Lung (tissue), 12 donors: ENCODE data around the gene ARMS2. TPM values are rescaled to one million over a fixed set of nuclear protein-coding genes. Genes with fewer than 3 reads are reported as not detected.

ENCODE experiments used
- ATAC-seq: fragments of 200-7000 bp; cut with Tn5 transposase; one replicate; pipeline ENCODE4 v1.9.1; 2020; ENCODE audit warnings: moderate number of reproducible peaks; ENCODE audit not compliant: insufficient read depth, low FRiP score
- DNase-seq, 3 donors: peaks; one replicate each; pipeline ENCODE4 v3.0.0-alpha.2; 2013 to 2017
- H3K27ac ChIP-seq, 2 donors: one replicate each; pipeline ENCODE4 v1.5.1; 2013; ENCODE audit warnings: mild to moderate bottlenecking in 2 of 2, moderate library complexity in 2 of 2, control low read depth in 1 of 2, inconsistent platforms in 1 of 2, low read depth in 1 of 2, low read length in 1 of 2
- H3K27me3 ChIP-seq, 3 donors: one replicate each; pipeline ENCODE4 v1.5.1; 2013; ENCODE audit warnings: low read length in 2 of 3; ENCODE audit not compliant: control insufficient read depth in 3 of 3, insufficient read depth in 3 of 3
- H3K36me3 ChIP-seq, 4 donors: one replicate each; pipeline ENCODE4 v1.5.1; 2013; ENCODE audit warnings: low read length in 4 of 4, mild to moderate bottlenecking in 1 of 4, moderate library complexity in 1 of 4; ENCODE audit not compliant: control insufficient read depth in 4 of 4, insufficient read depth in 4 of 4
- H3K4me1 ChIP-seq, 5 donors: one replicate each; pipeline ENCODE4 v1.5.1; 2013; ENCODE audit warnings: low read length in 5 of 5, mild to moderate bottlenecking in 2 of 5, moderate library complexity in 1 of 5; ENCODE audit not compliant: control insufficient read depth in 5 of 5, insufficient read depth in 5 of 5
- H3K4me3 ChIP-seq: one replicate; pipeline ENCODE4 v1.5.1; 2013; ENCODE audit warnings: mild to moderate bottlenecking, control low read depth, moderate library complexity
- H3K9ac ChIP-seq, 2 donors: one replicate each; pipeline ENCODE4 v1.5.1; 2013; ENCODE audit warnings: low read length in 2 of 2, control low read depth in 1 of 2; ENCODE audit not compliant: insufficient read depth in 1 of 2
- H3K9me3 ChIP-seq, 4 donors: one replicate each; pipeline ENCODE4 v1.5.1; 2013; ENCODE audit warnings: low read length in 3 of 4, mild to moderate bottlenecking in 1 of 4, moderate library complexity in 1 of 4; ENCODE audit not compliant: control insufficient read depth in 4 of 4, insufficient read depth in 3 of 4
- CTCF ChIP-seq: IDR thresholded peaks from 2 replicates; pipeline ENCODE4 v1.5.1; 2012; ENCODE audit warnings: mild to moderate bottlenecking; ENCODE audit errors: control extremely low read depth, extremely low read depth
- WGBS, 2 donors: extraction: QIAGEN DNeasy Blood & Tissue Kit; methylation state at CpG; one replicate each; pipeline ENCODE4 v1.1.7; 2013; 5-methylcytosine and 5-hydroxymethylcytosine counted together
- polyA plus RNA-seq, 2 donors: library from polyadenylated mRNA; stranded (reverse); fragments of 200-250 nt; gene quantifications; one replicate each; pipeline ENCODE4 v1.2.1, GENCODE V29; 2013
- total RNA-seq, 2 donors: library from RNA; depleted of rRNA in 1 of 2; stranded (reverse); fragments of >200 nt in 1 of 2; gene quantifications; one replicate each; pipeline ENCODE4 v1.2.1, GENCODE V29; 2014 to 2021
- donor health status: control.
- donor health status: control.
- donor health status: Bipolar disorder and iron deficiency.
- donor health status: healthy.
- donor health status: DM: yes; HTN: yes; CAD: no.

Gene ARMS2
- total and polyA plus RNA-seq, 4 donors = not detected

GRCh38 chr10:122486406-122487080 is 32.1 kb downstream of the ARMS2 start:
- Histone ChIP-seq H3K9me3 (no peaks in the 10 kb centered on the region), H3K27ac (no peak overlapping the region), H3K4me1 (peaks cover 12 to 26% (median 16%) of the 10 kb centered on the region in 5 donors), H3K9ac (no peak overlapping the region), H3K36me3 (peaks cover 0 to 2% (median 0%) of the 10 kb centered on the region in 4 donors), H3K4me3 (no peak overlapping the region), H3K27me3 (no peaks in the 10 kb centered on the region)
- ATAC-seq (no peak), DNase-seq (no peak)
- 76 to 82% methylated on average over 9 of the region's 9 CpGs for WGBS, 2 donors
- no peak for TF ChIP-seq CTCF

GRCh38 chr10:122487174-122487765 is 32.8 kb downstream of the ARMS2 start:
- no peak overlapping the region for H3K4me3 ChIP-seq
- H3K27ac ChIP-seq = no peak overlapping the region
- H3K4me1 ChIP-seq = peaks cover 12 to 27% (median 16%) of the 10 kb centered on the region in 5 donors
- no peak for TF ChIP-seq CTCF
- WGBS, 2 donors = 56 to 58% methylated on average over 16 of the region's 16 CpGs
- no peaks in the 10 kb centered on the region for H3K9me3 ChIP-seq
- H3K9ac ChIP-seq = no peak overlapping the region
- DNase-seq = peak; percentile 49 to 73 (median 63)
- no peak for ATAC-seq
- peaks cover 0 to 2% (median 0%) of the 10 kb centered on the region in 4 donors for H3K36me3 ChIP-seq
- no peaks in the 10 kb centered on the region for H3K27me3 ChIP-seq

DNA sequence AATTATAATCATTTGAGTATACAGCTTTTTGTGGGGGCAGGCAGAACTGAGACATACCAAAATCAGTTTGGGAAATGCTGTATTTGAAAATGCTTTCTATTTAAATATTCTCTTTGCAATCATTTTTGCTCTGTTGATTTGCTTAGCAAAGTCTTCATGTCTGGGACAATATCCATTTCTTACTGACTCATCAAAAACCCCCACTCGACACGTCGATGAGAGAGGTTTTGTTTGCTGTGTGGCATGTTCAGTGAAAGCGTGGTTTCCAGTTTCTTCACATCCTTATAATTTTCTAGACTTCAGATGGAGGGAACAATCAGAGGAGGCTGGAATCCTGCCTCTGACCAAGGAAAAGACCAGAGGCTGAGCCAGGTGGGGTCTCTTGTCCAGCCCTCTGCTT is 35.8 kb downstream of the ARMS2 start:
- ATAC-seq = no peak
- no peak for DNase-seq
- no peak overlapping the region for H3K27ac ChIP-seq
- TF ChIP-seq CTCF = no peak
- no peaks in the 10 kb centered on the region for H3K9me3 ChIP-seq
- WGBS, 2 donors = 74 to 86% methylated on average over 4 of the region's 4 CpGs
- H3K9ac ChIP-seq = no peak overlapping the region
- peaks cover 0 to 2% (median 0%) of the 10 kb centered on the region in 4 donors for H3K36me3 ChIP-seq
- H3K4me1 ChIP-seq = peaks cover 11 to 31% (median 24%) of the 10 kb centered on the region in 5 donors
- H3K27me3 ChIP-seq = no peaks in the 10 kb centered on the region
- H3K4me3 ChIP-seq = no peak overlapping the region
